CD14-positive monocyte (primary cell): ENCODE data around the gene CA7. TPM values are rescaled to one million over a fixed set of nuclear protein-coding genes. Genes with fewer than 3 reads are reported as not detected.

Experiments used
- DNase-seq, 3 donors: peaks; one replicate each; pipeline ENCODE4 v3.0.0-alpha.2; 2011 to 2022
- H2AFZ ChIP-seq: 2 replicates; pipeline ENCODE4 v1.6.0; 2012; ENCODE audit warnings: mild to moderate bottlenecking, low read depth, low read length, inconsistent platforms; ENCODE audit not compliant: insufficient read depth, poor library complexity, severe bottlenecking
- H3K27ac ChIP-seq, 2 donors: 1 replicate in 1 of 2; 2 replicates in 1 of 2; pipeline ENCODE4 v1.5.1; 2012 to 2013; ENCODE audit warnings: low read length in 2 of 2, control low read depth in 1 of 2, inconsistent platforms in 1 of 2, low read depth in 1 of 2, mild to moderate bottlenecking in 1 of 2
- H3K27me3 ChIP-seq, 2 donors: one replicate each; pipeline versions ENCODE4 v1.6.0 to v1.6.1; 2011 to 2013; ENCODE audit warnings: low read length in 2 of 2; ENCODE audit not compliant: control insufficient read depth in 2 of 2, insufficient read depth in 2 of 2
- H3K36me3 ChIP-seq, 2 donors: replicated peaks in 1 of 2; 1 replicate in 1 of 2; 2 replicates in 1 of 2; pipeline versions ENCODE4 v1.5.1 to v1.6.1; 2012 to 2013; ENCODE audit warnings: low read length in 2 of 2, control low read depth in 1 of 2, inconsistent platforms in 1 of 2, mild to moderate bottlenecking in 1 of 2; ENCODE audit not compliant: insufficient read depth in 2 of 2, control insufficient read depth in 1 of 2
- H3K4me1 ChIP-seq, 2 donors: 1 replicate in 1 of 2; 2 replicates in 1 of 2; pipeline versions ENCODE4 v1.5.1 to v1.6.1; 2012 to 2013; ENCODE audit warnings: low read length in 2 of 2, control low read depth in 1 of 2, inconsistent platforms in 1 of 2, mild to moderate bottlenecking in 1 of 2, moderate library complexity in 1 of 2; ENCODE audit not compliant: insufficient read depth in 2 of 2, control insufficient read depth in 1 of 2
- H3K4me2 ChIP-seq: replicated peaks from 2 replicates; pipeline ENCODE3; 2012; ENCODE audit warnings: low read length, moderate library complexity, mild to moderate bottlenecking; ENCODE audit not compliant: poor library complexity, severe bottlenecking; ENCODE audit errors: extremely low read depth
- H3K4me3 ChIP-seq, 3 experiments: fragments of 200-600 bp in 1 of 3; sonication (generic) in 1 of 3; replicated peaks in 1 of 3; 1 replicate in 2 of 3; 2 replicates in 1 of 3; pipeline ENCODE4 v1.5.1; 2011 to 2013; ENCODE audit warnings: low read length in 3 of 3, mild to moderate bottlenecking in 3 of 3, control low read depth in 2 of 3, low read depth in 2 of 3, inconsistent platforms in 1 of 3, moderate library complexity in 1 of 3
- H3K79me2 ChIP-seq: 2 replicates; pipeline ENCODE4 v1.6.0; 2012; ENCODE audit warnings: mild to moderate bottlenecking, control low read depth, inconsistent platforms, low read length, moderate library complexity; ENCODE audit not compliant: insufficient read depth
- H3K9ac ChIP-seq: 2 replicates; pipeline ENCODE4 v1.6.0; 2017; ENCODE audit warnings: low read length, mild to moderate bottlenecking; ENCODE audit not compliant: insufficient read depth, poor library complexity, severe bottlenecking
- H3K9me3 ChIP-seq, 2 donors: replicated peaks in 1 of 2; 1 replicate in 1 of 2; 2 replicates in 1 of 2; pipeline versions ENCODE4 v1.5.1 to v1.6.1; 2012 to 2013; ENCODE audit warnings: low read length in 2 of 2, control low read depth in 1 of 2; ENCODE audit not compliant: control insufficient read depth in 1 of 2, insufficient read depth in 1 of 2
- H4K20me1 ChIP-seq: 2 replicates; pipeline ENCODE4 v1.6.0; 2012; ENCODE audit warnings: mild to moderate bottlenecking, low read length, control low read depth, moderate library complexity; ENCODE audit not compliant: insufficient read depth
- H3K27ac Mint-ChIP-seq, 7 donors: one replicate each; pipeline ENCODE4 v1.8.0; 2020; ENCODE audit warnings: mild to moderate bottlenecking in 7 of 7, mixed read lengths in 7 of 7, moderate library complexity in 6 of 7, inconsistent platforms in 2 of 7
- H3K27me3 Mint-ChIP-seq, 3 donors: one replicate each; pipeline ENCODE4 v1.8.0; 2021 to 2022; ENCODE audit warnings: low read depth in 3 of 3, mild to moderate bottlenecking in 3 of 3, mixed read lengths in 3 of 3, moderate library complexity in 3 of 3, inconsistent platforms in 1 of 3
- H3K36me3 Mint-ChIP-seq, 2 donors: one replicate each; pipeline ENCODE4 v1.8.0; 2020; ENCODE audit warnings: mixed read lengths in 2 of 2, inconsistent platforms in 1 of 2, mild to moderate bottlenecking in 1 of 2
- H3K4me1 Mint-ChIP-seq: one replicate; pipeline ENCODE4 v1.8.0; 2020; ENCODE audit warnings: mild to moderate bottlenecking, mixed read lengths
- H3K4me3 Mint-ChIP-seq, 2 donors: one replicate each; pipeline ENCODE4 v1.8.0; 2020; ENCODE audit warnings: mild to moderate bottlenecking in 2 of 2, mixed read lengths in 2 of 2, moderate library complexity in 1 of 2
- H3K9me3 Mint-ChIP-seq, 7 donors: one replicate each; pipeline ENCODE4 v1.8.0; 2020 to 2022; ENCODE audit warnings: mixed read lengths in 7 of 7, mild to moderate bottlenecking in 6 of 7, moderate library complexity in 6 of 7, inconsistent platforms in 2 of 7
- WGBS: methylation state at CpG from one replicate; pipeline ENCODE4 v1.1.5; 2013; ENCODE audit warnings: missing lambda C conversion rate; ENCODE audit not compliant: insufficient coverage; 5-methylcytosine and 5-hydroxymethylcytosine counted together
- intact Hi-C, 2 donors: fragments of 100-400 bp; cut with micrococcal nuclease; formaldehyde crosslinking; loops; one replicate each; pipeline versions ENCODE4 v1.15.0 to v1.15.1; 2023
- polyA plus RNA-seq, 3 donors: library from polyadenylated mRNA; depleted of rRNA in 1 of 3; unstranded in 2 of 3; stranded (reverse) in 1 of 3; fragments of 300-500 nt in 2 of 3; fragments of >200 nt in 1 of 3; fragmentation: Illumina TruSeq in 2 of 3; gene quantifications; 1 replicate in 2 of 3; 2 replicates in 1 of 3; pipeline ENCODE4 v1.2.3, GENCODE V29; 2012 to 2021
- TF ChIP-seq, protein P1 (sequence below): fragments of 200-600 bp; IDR thresholded peaks from one replicate; pipeline ENCODE4 v1.8.0; 2022; ENCODE audit warnings: antibody characterized with exemption, mild to moderate bottlenecking

CA7 gene
- polyA plus RNA-seq, 3 donors = not detected

GRCh38 chr16:66800856-66801255 lies 43.4 kb upstream of the CA7 start:
- peaks cover 3% of the 10 kb centered on the region for H3K4me1 Mint-ChIP-seq
- H3K27me3 Mint-ChIP-seq = no peaks in the 10 kb centered on the region
- Histone ChIP-seq H3K4me2 (no peak overlapping the region), H3K4me1 (no peaks in the 10 kb centered on the region), H3K36me3 (peaks cover 15 to 34% of the 10 kb centered on the region in 2 donors), H3K27me3 (no peaks in the 10 kb centered on the region), H2AFZ (no peak overlapping the region), H4K20me1 (no peaks in the 10 kb centered on the region), H3K27ac (no peak overlapping the region), H3K9me3 (no peaks in the 10 kb centered on the region), H3K9ac (no peak overlapping the region), H3K79me2 (no peaks in the 10 kb centered on the region), H3K4me3 (no peak overlapping the region)
- H3K27ac Mint-ChIP-seq = peak overlapping the region in 1 of 7 donors; percentile 53
- peaks cover 27 to 33% of the 10 kb centered on the region in 2 donors for H3K36me3 Mint-ChIP-seq
- peaks cover 0 to 3% (median 0%) of the 10 kb centered on the region in 7 donors for H3K9me3 Mint-ChIP-seq
- intact Hi-C loops = no loop called here
- WGBS = over 99% methylated on average over 13 of the region's 19 CpGs
- no peak overlapping the region for H3K4me3 Mint-ChIP-seq
- TF ChIP-seq, protein P1, sequence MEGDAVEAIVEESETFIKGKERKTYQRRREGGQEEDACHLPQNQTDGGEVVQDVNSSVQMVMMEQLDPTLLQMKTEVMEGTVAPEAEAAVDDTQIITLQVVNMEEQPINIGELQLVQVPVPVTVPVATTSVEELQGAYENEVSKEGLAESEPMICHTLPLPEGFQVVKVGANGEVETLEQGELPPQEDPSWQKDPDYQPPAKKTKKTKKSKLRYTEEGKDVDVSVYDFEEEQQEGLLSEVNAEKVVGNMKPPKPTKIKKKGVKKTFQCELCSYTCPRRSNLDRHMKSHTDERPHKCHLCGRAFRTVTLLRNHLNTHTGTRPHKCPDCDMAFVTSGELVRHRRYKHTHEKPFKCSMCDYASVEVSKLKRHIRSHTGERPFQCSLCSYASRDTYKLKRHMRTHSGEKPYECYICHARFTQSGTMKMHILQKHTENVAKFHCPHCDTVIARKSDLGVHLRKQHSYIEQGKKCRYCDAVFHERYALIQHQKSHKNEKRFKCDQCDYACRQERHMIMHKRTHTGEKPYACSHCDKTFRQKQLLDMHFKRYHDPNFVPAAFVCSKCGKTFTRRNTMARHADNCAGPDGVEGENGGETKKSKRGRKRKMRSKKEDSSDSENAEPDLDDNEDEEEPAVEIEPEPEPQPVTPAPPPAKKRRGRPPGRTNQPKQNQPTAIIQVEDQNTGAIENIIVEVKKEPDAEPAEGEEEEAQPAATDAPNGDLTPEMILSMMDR = no peak
- no peak for DNase-seq

DNA sequence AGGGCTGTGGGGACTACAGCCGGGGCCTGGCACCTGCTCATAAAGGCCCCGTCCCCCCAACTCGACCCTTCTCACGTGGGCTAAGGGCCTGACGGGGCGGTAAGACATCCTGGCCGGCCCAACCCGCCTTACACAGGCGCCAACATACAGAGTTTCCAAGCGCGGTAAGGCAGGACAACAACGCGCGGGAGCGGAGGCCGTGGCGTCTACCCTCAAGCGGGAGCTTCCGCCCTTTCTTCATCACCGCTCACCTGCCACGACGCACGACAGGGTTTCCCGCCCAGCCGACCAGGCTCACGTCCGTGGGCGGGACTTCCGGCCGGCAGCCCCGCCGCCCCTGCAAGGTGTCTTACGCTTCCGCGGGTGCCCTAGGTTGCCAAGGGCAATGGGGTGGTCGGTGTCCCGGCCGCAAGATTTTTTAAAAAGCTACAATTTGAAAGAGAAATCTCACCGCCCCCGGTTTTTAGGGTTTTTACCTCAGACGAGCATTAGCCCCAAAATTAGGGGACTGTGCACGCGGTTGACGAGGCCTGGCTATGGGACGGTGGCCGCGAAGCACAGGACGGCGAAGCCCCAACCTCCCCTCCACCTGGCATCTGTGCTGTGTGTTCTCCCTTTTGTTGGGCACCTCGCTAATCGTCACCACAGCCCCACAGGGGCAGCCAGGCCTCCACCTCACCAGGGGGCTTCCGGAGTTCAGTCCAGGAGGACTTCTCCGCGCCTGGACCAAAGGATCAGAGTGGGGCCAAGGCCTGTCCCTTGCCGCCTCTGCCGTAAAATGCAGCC lies 42.7 kb upstream of the CA7 start, which contains the start of gene TERB1:
TERB1 (minus strand) TSS at position 265 of the 786 bp plus-strand sequence. CDS start 4,786 bp downstream, outside the sequence.
- no peak within 1 kb of the TSS for H3K4me3 ChIP-seq
- H2AFZ ChIP-seq = no peak within 1 kb of the TSS
- H4K20me1 ChIP-seq = no peaks in the 10 kb centered on the region
- TF ChIP-seq, protein P1 = no peak
- no peak within 1 kb of the TSS for H3K9ac ChIP-seq
- H3K79me2 ChIP-seq = no peaks in the 10 kb centered on the region
- no peak for DNase-seq
- no peaks in the 10 kb centered on the region for H3K27me3 ChIP-seq
- Mint-ChIP-seq H3K27ac (peak within 1 kb of the TSS in 1 of 7 donors; percentile 53), H3K4me3 (no peak within 1 kb of the TSS), H3K4me1 (peaks cover 3% of the 10 kb centered on the region), H3K9me3 (peaks cover 0 to 3% (median 0%) of the 10 kb centered on the region in 7 donors), H3K27me3 (no peaks in the 10 kb centered on the region), H3K36me3 (peaks cover 28 to 33% of the 10 kb centered on the region in 2 donors)
- no peaks in the 10 kb centered on the region for H3K9me3 ChIP-seq
- H3K4me2 ChIP-seq = no peak within 1 kb of the TSS
- H3K4me1 ChIP-seq = no peaks in the 10 kb centered on the region
- no peak within 1 kb of the TSS for H3K27ac ChIP-seq
- 97% methylated on average over 50 of the region's 56 CpGs for WGBS
- peaks cover 19 to 41% of the 10 kb centered on the region in 2 donors for H3K36me3 ChIP-seq
- intact Hi-C loops = no loop called here
